Measurements from ENCODE around the gene LNX1.

The LNX1 gene

GRCh38 chr4:53591372-53591892 lies at the start of gene LNX1:
Gene LNX1 (minus strand): TSS chr4:53591486. CDS start chr4:53574002, 17,484 bp downstream.
- no peak for DNase-seq (ENCODE audit: low read depth, low spot score)
- TF ChIP-seq, protein P1, sequence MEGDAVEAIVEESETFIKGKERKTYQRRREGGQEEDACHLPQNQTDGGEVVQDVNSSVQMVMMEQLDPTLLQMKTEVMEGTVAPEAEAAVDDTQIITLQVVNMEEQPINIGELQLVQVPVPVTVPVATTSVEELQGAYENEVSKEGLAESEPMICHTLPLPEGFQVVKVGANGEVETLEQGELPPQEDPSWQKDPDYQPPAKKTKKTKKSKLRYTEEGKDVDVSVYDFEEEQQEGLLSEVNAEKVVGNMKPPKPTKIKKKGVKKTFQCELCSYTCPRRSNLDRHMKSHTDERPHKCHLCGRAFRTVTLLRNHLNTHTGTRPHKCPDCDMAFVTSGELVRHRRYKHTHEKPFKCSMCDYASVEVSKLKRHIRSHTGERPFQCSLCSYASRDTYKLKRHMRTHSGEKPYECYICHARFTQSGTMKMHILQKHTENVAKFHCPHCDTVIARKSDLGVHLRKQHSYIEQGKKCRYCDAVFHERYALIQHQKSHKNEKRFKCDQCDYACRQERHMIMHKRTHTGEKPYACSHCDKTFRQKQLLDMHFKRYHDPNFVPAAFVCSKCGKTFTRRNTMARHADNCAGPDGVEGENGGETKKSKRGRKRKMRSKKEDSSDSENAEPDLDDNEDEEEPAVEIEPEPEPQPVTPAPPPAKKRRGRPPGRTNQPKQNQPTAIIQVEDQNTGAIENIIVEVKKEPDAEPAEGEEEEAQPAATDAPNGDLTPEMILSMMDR (IDR thresholded peaks at IDR 0.05; ENCODE audit: low read depth, low read length): no peak
- H3K4me3 ChIP-seq (ENCODE audit: low read depth, low read length): no peak within 1 kb of the TSS
- in situ Hi-C loops (cut with HindIII; ENCODE audit: low sequenced_read_pairs): no loop called here

- in situ Hi-C loops (cut with HindIII; ENCODE audit: low sequenced_read_pairs): no loop called here
- TF ChIP-seq, protein P1 (IDR thresholded peaks at IDR 0.05; ENCODE audit: low read depth, low read length): no peak
- no peak for DNase-seq (ENCODE audit: low read depth, low spot score)
- no peak overlapping the region for H3K4me3 ChIP-seq (ENCODE audit: low read depth, low read length)
These were observed 49.5 kb upstream of the LNX1 start for GRCh38 chr4:53640576-53641453.

DNA sequence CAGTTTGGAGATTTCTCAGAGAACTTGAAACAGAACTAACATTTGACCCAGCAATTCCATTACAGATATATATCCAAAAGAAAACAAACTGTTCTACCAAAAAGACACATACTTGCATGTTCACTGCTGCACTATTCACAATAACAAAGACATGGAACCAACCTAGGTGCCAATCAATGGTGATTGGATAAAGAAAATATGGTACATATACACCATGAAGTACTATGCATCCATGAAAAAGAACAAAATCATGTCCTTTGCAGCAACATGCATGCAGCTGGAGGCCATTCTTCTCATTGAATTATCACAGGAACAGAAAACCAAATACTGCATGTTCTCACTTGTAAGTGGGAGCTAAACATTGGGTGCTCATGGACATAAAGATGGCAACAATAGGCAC lies 47.6 kb upstream of the LNX1 start:
- DNase-seq (ENCODE audit: low read depth, low spot score): no peak
- TF ChIP-seq, protein P1 (IDR thresholded peaks at IDR 0.05; ENCODE audit: low read depth, low read length): no peak
- no peak overlapping the region for H3K4me3 ChIP-seq (ENCODE audit: low read depth, low read length)
- in situ Hi-C loops (cut with HindIII; ENCODE audit: low sequenced_read_pairs): no loop called here

GRCh38 chr4:53637348-53637747 lies 46.1 kb upstream of the LNX1 start:
- H3K4me3 ChIP-seq (ENCODE audit: low read depth, low read length): no peak overlapping the region
- in situ Hi-C loops (cut with HindIII; ENCODE audit: low sequenced_read_pairs): no loop called here
- DNase-seq (ENCODE audit: low read depth, low spot score): no peak
- TF ChIP-seq, protein P1 (IDR thresholded peaks at IDR 0.05; ENCODE audit: low read depth, low read length): no peak

- DNase-seq (ENCODE audit: low read depth, low spot score): no peak
- H3K4me3 ChIP-seq (ENCODE audit: low read depth, low read length): no peak overlapping the region
- in situ Hi-C loops (cut with HindIII; ENCODE audit: low sequenced_read_pairs): no loop called here
- TF ChIP-seq, protein P1 (IDR thresholded peaks at IDR 0.05; ENCODE audit: low read depth, low read length): no peak
These were observed 44.6 kb upstream of the LNX1 start for GRCh38 chr4:53635697-53636483.

GRCh38 chr4:53633608-53634007 lies 42.3 kb upstream of the LNX1 start:
- in situ Hi-C loops (cut with HindIII; ENCODE audit: low sequenced_read_pairs): no loop called here
- no peak for DNase-seq (ENCODE audit: low read depth, low spot score)
- TF ChIP-seq, protein P1 (IDR thresholded peaks at IDR 0.05; ENCODE audit: low read depth, low read length): no peak

More at GRCh38 chr4:53633608-53634007, 42.3 kb upstream of the LNX1 start:
- H3K4me3 ChIP-seq (ENCODE audit: low read depth, low read length): no peak overlapping the region
